A549 (cell line): ENCODE data around the gene ELP5. TPM values are rescaled to one million over a fixed set of nuclear protein-coding genes. Genes with fewer than 3 reads are reported as not detected.

ENCODE experiments used
- ATAC-seq, 2 experiments: fragments of 200-7000 bp in 1 of 2; fragments of >200 bp in 1 of 2; cut with Nextera tagmentation in 1 of 2; cut with Tn5 transposase in 1 of 2; 3 replicates each; pipeline versions ENCODE4 v1.8.0 to v1.9.1; 2018 to 2020; ENCODE audit warnings: mild to moderate bottlenecking in 1 of 2, moderate library complexity in 1 of 2
- CTCF ChIA-PET: fragments of 300-600 bp; sonication (Branson Sonifier 250); formaldehyde crosslinking; extraction: SDS; loops from one replicate; lab custom pipeline; 2021; ENCODE audit warnings: antibody characterized with exemption, inconsistent platforms; lab: Yijun Ruan, JAX
- POLR2A ChIA-PET: fragments of 350-600 bp; formaldehyde crosslinking; extraction: SDS; loops from one replicate; lab custom pipeline; 2021; ENCODE audit warnings: antibody characterized with exemption, inconsistent platforms; lab: Yijun Ruan, JAX
- DNase-seq, 2 experiments: peaks; one replicate each; pipeline versions ENCODE4 v3.0.0 to v3.0.0-alpha.2; 2011 to 2016; ENCODE audit warnings: low read depth in 1 of 2, low spot score in 1 of 2
- FAIRE-seq: peaks from 2 replicates; lab custom pipeline; 2011; peaks lifted over from hg19 to GRCh38; lab: Jason Lieb, UNC
- H3K27ac ChIP-seq, 2 experiments: fragments of >200 bp; sonication (Bioruptor Twin); formaldehyde crosslinking; 3 replicates each; pipeline ENCODE4 v1.5.1; 2016 to 2017
- H3K4me1 ChIP-seq: fragments of >200 bp; sonication (Bioruptor Twin); formaldehyde crosslinking; 3 replicates; pipeline ENCODE4 v1.6.1; 2016
- H3K4me2 ChIP-seq: fragments of >200 bp; sonication (Bioruptor Twin); formaldehyde crosslinking; 3 replicates; pipeline ENCODE4 v1.6.1; 2016
- H3K4me3 ChIP-seq: fragments of >200 bp; sonication (Bioruptor Twin); formaldehyde crosslinking; 3 replicates; pipeline ENCODE4 v1.5.1; 2016
- H3K9me3 ChIP-seq: fragments of >200 bp; sonication (Bioruptor Twin); formaldehyde crosslinking; 3 replicates; pipeline ENCODE4 v1.6.1; 2016
- FOSL2 ChIP-seq, 2 experiments: fragments of 450-650 bp in 1 of 2; fragments of >200 bp in 1 of 2; sonication (Bioruptor Twin) in 1 of 2; formaldehyde crosslinking; IDR thresholded peaks; 2 replicates each; pipeline versions ENCODE4 v1.5.0 to v1.6.1; 2016 to 2020; ENCODE audit warnings: mild to moderate bottlenecking in 1 of 2, moderate library complexity in 1 of 2
- HDAC2 ChIP-seq: fragments of 200-600 bp; sonication (generic); IDR thresholded peaks from 2 replicates; pipeline ENCODE4 v1.6.1; 2016
- HMGXB4 ChIP-seq: fragments of 250-450 bp; sonication (Bioruptor Pico); IDR thresholded peaks from 2 replicates; pipeline ENCODE4 v1.5.0; 2021; ENCODE audit warnings: mild to moderate bottlenecking, moderate library complexity, borderline replicate concordance
- HOXA7 ChIP-seq: fragments of 250-450 bp; sonication (Bioruptor Pico); IDR thresholded peaks from 2 replicates; pipeline ENCODE4 v1.5.0; 2020; ENCODE audit warnings: mild to moderate bottlenecking, moderate library complexity
- RARB ChIP-seq: fragments of 250-450 bp; sonication (Bioruptor Pico); IDR thresholded peaks from 2 replicates; pipeline ENCODE4 v1.8.0; 2021; ENCODE audit warnings: mild to moderate bottlenecking, moderate library complexity
- RCOR1 ChIP-seq: fragments of 150-350 bp; IDR thresholded peaks from 2 replicates; pipeline ENCODE4 v1.6.1; 2014; ENCODE audit warnings: antibody characterized with exemption, low read length, low read depth
- RFX5 ChIP-seq: fragments of 450-650 bp; IDR thresholded peaks from 2 replicates; pipeline ENCODE4 v1.7.1; 2014; ENCODE audit warnings: antibody characterized with exemption, mild to moderate bottlenecking, moderate library complexity
- RNF2 ChIP-seq: fragments of 200-600 bp; sonication (generic); IDR thresholded peaks from 2 replicates; pipeline ENCODE4 v1.6.1; 2016; ENCODE audit warnings: low read depth, mild to moderate bottlenecking, antibody characterized with exemption, moderate library complexity, borderline replicate concordance
- TFCP2L1 ChIP-seq: fragments of 250-450 bp; sonication (Bioruptor Pico); IDR thresholded peaks from 2 replicates; pipeline ENCODE4 v1.5.0; 2021; ENCODE audit warnings: mild to moderate bottlenecking
- TP53 ChIP-seq: fragments of 250-450 bp; sonication (Bioruptor Pico); IDR thresholded peaks from 2 replicates; pipeline ENCODE4 v1.5.0; 2021; ENCODE audit warnings: mild to moderate bottlenecking, moderate library complexity
- USF2 ChIP-seq: fragments of 450-650 bp; IDR thresholded peaks from 2 replicates; pipeline ENCODE4 v1.6.1; 2014; ENCODE audit warnings: antibody characterized with exemption
- ZNF302 ChIP-seq: fragments of 250-450 bp; sonication (Bioruptor Pico); IDR thresholded peaks from 2 replicates; pipeline ENCODE4 v1.9.0; 2021; ENCODE audit warnings: inconsistent platforms, mild to moderate bottlenecking, moderate library complexity
- ZSCAN20 ChIP-seq: fragments of 250-450 bp; sonication (Bioruptor Pico); IDR thresholded peaks from 2 replicates; pipeline ENCODE4 v1.8.0; 2022; ENCODE audit warnings: mild to moderate bottlenecking, moderate library complexity
- WGBS: methylation state at CpG from one replicate; pipeline ENCODE4 v1.1.6; 2017; ENCODE audit errors: missing lambda C conversion rate; 5-methylcytosine and 5-hydroxymethylcytosine counted together
- polyA plus RNA-seq, 4 experiments: library from polyadenylated mRNA; depleted of rRNA in 3 of 4; stranded (reverse); fragments of >200 nt; fragmentation: RNase III in 1 of 4; extraction: RNeasy Plus Mini Kit Qiagen cat#74134 plus additional on column Dnase treatment in 1 of 4; gene quantifications; 2 replicates in 3 of 4; 3 replicates in 1 of 4; pipeline ENCODE4 v1.2.3, GENCODE V29; 2011 to 2017
- TF ChIP-seq, protein P1 (sequence below): fragments of 200-600 bp; sonication (generic); IDR thresholded peaks from 2 replicates; pipeline ENCODE4 v1.6.1; 2016; ENCODE audit warnings: antibody characterized with exemption, mild to moderate bottlenecking, moderate library complexity
- TF ChIP-seq, protein P2 (sequence below): fragments of 250-450 bp; sonication (Bioruptor Pico); IDR thresholded peaks from 2 replicates; pipeline ENCODE4 v1.5.0; 2020; ENCODE audit warnings: low read depth, mild to moderate bottlenecking, moderate library complexity
- TF ChIP-seq, protein P3 (sequence below): fragments of >200 bp; sonication (Bioruptor Twin); formaldehyde crosslinking; IDR thresholded peaks from 3 replicates; pipeline ENCODE4 v1.5.1; 2016

Gene ELP5
- polyA plus RNA-seq, 2 of the 4 experiments (the other 2 are of a cell fraction): 92.1 to 133 TPM

GRCh38 chr17:7279448-7279847 lies 27.4 kb downstream of the ELP5 start:
- no peak for DNase-seq
- ChIA-PET POLR2A (interaction anchor here (1.0 kb wide), 1 partner anchor 17 kb away, joined by 3 read pairs; no protein-coding TSS in a partner anchor), CTCF (interaction anchor here (0.7 to 13.5 kb wide), 15 partner anchors 12 to 281 kb away, joined by 3 to 446 read pairs (median 10); partner anchors contain the start of genes GABARAP, NEURL4 and TMEM256)
- ATAC-seq: no peak
- no peaks in the 10 kb centered on the region for H3K9me3 ChIP-seq
- peaks cover 11% of the 10 kb centered on the region for H3K4me1 ChIP-seq
- H3K27ac ChIP-seq: no peak overlapping the region
- FAIRE-seq: no peak
- TF ChIP-seq HMGXB4 (CRISPR knock-in tag): no peak
- no peak for TF ChIP-seq RCOR1
- no peak for TF ChIP-seq TFCP2L1 (CRISPR knock-in tag)
- no peak for TF ChIP-seq HDAC2
- no peak for TF ChIP-seq TP53 (CRISPR knock-in tag)
- no peak for TF ChIP-seq RFX5
- no peak for TF ChIP-seq HOXA7 (CRISPR knock-in tag)
- no peak for TF ChIP-seq RARB
- TF ChIP-seq USF2: no peak
- TF ChIP-seq FOSL2 (IDR thresholded peaks at IDR 0.05): no peak
- no peak for TF ChIP-seq FOSL2 (CRISPR knock-in tag; IDR thresholded peaks at IDR 0.05)
- TF ChIP-seq, protein P1, sequence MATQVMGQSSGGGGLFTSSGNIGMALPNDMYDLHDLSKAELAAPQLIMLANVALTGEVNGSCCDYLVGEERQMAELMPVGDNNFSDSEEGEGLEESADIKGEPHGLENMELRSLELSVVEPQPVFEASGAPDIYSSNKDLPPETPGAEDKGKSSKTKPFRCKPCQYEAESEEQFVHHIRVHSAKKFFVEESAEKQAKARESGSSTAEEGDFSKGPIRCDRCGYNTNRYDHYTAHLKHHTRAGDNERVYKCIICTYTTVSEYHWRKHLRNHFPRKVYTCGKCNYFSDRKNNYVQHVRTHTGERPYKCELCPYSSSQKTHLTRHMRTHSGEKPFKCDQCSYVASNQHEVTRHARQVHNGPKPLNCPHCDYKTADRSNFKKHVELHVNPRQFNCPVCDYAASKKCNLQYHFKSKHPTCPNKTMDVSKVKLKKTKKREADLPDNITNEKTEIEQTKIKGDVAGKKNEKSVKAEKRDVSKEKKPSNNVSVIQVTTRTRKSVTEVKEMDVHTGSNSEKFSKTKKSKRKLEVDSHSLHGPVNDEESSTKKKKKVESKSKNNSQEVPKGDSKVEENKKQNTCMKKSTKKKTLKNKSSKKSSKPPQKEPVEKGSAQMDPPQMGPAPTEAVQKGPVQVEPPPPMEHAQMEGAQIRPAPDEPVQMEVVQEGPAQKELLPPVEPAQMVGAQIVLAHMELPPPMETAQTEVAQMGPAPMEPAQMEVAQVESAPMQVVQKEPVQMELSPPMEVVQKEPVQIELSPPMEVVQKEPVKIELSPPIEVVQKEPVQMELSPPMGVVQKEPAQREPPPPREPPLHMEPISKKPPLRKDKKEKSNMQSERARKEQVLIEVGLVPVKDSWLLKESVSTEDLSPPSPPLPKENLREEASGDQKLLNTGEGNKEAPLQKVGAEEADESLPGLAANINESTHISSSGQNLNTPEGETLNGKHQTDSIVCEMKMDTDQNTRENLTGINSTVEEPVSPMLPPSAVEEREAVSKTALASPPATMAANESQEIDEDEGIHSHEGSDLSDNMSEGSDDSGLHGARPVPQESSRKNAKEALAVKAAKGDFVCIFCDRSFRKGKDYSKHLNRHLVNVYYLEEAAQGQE: no peak
- TF ChIP-seq, protein P2, sequence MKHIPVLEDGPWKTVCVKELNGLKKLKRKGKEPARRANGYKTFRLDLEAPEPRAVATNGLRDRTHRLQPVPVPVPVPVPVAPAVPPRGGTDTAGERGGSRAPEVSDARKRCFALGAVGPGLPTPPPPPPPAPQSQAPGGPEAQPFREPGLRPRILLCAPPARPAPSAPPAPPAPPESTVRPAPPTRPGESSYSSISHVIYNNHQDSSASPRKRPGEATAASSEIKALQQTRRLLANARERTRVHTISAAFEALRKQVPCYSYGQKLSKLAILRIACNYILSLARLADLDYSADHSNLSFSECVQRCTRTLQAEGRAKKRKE (CRISPR knock-in tag): no peak
- no peak for TF ChIP-seq ZNF302 (CRISPR knock-in tag)
- TF ChIP-seq RNF2: no peak
- TF ChIP-seq, protein P3, sequence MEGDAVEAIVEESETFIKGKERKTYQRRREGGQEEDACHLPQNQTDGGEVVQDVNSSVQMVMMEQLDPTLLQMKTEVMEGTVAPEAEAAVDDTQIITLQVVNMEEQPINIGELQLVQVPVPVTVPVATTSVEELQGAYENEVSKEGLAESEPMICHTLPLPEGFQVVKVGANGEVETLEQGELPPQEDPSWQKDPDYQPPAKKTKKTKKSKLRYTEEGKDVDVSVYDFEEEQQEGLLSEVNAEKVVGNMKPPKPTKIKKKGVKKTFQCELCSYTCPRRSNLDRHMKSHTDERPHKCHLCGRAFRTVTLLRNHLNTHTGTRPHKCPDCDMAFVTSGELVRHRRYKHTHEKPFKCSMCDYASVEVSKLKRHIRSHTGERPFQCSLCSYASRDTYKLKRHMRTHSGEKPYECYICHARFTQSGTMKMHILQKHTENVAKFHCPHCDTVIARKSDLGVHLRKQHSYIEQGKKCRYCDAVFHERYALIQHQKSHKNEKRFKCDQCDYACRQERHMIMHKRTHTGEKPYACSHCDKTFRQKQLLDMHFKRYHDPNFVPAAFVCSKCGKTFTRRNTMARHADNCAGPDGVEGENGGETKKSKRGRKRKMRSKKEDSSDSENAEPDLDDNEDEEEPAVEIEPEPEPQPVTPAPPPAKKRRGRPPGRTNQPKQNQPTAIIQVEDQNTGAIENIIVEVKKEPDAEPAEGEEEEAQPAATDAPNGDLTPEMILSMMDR: no peak
- TF ChIP-seq ZSCAN20 (CRISPR knock-in tag): no peak
- no peak overlapping the region for H3K4me3 ChIP-seq
- no peak overlapping the region for H3K4me2 ChIP-seq
- 62% methylated on average over 8 of the region's 8 CpGs for WGBS
